Measurements from ENCODE around the gene SLC12A7.

DNA sequence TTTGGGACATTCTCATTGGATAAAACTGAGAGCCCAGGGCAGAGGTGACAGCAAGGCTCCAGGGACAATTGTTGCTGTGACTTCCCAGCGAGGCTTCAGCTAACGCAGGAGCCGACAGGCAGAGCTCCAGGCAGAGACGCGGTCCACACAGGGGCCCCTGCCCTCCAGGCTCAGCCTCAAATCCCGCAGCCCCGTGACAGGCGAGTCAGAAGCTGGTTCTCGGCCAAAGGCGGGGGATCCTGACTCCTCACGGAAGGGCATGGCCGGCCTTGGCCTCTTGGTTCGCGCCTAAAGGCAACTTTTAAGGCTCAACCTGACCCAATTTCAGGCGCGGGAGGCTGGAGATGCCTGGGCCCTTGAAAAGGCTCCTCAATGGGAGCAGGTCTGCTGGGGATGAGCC, 21.3 kb downstream of the SLC12A7 start:
- TF ChIP-seq, protein P1, sequence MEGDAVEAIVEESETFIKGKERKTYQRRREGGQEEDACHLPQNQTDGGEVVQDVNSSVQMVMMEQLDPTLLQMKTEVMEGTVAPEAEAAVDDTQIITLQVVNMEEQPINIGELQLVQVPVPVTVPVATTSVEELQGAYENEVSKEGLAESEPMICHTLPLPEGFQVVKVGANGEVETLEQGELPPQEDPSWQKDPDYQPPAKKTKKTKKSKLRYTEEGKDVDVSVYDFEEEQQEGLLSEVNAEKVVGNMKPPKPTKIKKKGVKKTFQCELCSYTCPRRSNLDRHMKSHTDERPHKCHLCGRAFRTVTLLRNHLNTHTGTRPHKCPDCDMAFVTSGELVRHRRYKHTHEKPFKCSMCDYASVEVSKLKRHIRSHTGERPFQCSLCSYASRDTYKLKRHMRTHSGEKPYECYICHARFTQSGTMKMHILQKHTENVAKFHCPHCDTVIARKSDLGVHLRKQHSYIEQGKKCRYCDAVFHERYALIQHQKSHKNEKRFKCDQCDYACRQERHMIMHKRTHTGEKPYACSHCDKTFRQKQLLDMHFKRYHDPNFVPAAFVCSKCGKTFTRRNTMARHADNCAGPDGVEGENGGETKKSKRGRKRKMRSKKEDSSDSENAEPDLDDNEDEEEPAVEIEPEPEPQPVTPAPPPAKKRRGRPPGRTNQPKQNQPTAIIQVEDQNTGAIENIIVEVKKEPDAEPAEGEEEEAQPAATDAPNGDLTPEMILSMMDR (IDR thresholded peaks at IDR 0.05; ENCODE audit: insufficient read depth, low read depth, low read length): no peak
- TF ChIP-seq EZH2 (IDR thresholded peaks at IDR 0.05; ENCODE audit: insufficient read depth, low read length): no peak

Measured in astrocyte (in vitro differentiated cells and primary cell).